ENCODE measurements around the gene ASTN2.

Gene ASTN2, protein sequence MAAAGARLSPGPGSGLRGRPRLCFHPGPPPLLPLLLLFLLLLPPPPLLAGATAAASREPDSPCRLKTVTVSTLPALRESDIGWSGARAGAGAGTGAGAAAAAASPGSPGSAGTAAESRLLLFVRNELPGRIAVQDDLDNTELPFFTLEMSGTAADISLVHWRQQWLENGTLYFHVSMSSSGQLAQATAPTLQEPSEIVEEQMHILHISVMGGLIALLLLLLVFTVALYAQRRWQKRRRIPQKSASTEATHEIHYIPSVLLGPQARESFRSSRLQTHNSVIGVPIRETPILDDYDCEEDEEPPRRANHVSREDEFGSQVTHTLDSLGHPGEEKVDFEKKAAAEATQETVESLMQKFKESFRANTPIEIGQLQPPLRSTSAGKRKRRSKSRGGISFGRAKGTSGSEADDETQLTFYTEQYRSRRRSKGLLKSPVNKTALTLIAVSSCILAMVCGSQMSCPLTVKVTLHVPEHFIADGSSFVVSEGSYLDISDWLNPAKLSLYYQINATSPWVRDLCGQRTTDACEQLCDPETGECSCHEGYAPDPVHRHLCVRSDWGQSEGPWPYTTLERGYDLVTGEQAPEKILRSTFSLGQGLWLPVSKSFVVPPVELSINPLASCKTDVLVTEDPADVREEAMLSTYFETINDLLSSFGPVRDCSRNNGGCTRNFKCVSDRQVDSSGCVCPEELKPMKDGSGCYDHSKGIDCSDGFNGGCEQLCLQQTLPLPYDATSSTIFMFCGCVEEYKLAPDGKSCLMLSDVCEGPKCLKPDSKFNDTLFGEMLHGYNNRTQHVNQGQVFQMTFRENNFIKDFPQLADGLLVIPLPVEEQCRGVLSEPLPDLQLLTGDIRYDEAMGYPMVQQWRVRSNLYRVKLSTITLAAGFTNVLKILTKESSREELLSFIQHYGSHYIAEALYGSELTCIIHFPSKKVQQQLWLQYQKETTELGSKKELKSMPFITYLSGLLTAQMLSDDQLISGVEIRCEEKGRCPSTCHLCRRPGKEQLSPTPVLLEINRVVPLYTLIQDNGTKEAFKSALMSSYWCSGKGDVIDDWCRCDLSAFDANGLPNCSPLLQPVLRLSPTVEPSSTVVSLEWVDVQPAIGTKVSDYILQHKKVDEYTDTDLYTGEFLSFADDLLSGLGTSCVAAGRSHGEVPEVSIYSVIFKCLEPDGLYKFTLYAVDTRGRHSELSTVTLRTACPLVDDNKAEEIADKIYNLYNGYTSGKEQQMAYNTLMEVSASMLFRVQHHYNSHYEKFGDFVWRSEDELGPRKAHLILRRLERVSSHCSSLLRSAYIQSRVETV (N-terminal part only)

GRCh38 chr9:117414906-117415331, at the start of gene ASTN2:
TSS of gene ASTN2 (minus strand) at chr9:117415057. CDS start at chr9:117414938, 119 bp downstream.
- no peak for DNase-seq (ENCODE audit: low spot score)
- in situ Hi-C loops (cut with MboI; ENCODE audit: low pct_unique_long_range_greater_than_20kb, low sequenced_read_pairs, unreplicated experiment): no loop called here
- TF ChIP-seq CTCF (IDR thresholded peaks at IDR 0.05; ENCODE audit: extremely low read depth, insufficient read depth, missing control alignments): no peak

GRCh38 chr9:117462861-117463260, 48.0 kb upstream of the ASTN2 start:
- TF ChIP-seq CTCF (IDR thresholded peaks at IDR 0.05; ENCODE audit: extremely low read depth, insufficient read depth, missing control alignments): no peak
- in situ Hi-C loops (cut with MboI; ENCODE audit: low pct_unique_long_range_greater_than_20kb, low sequenced_read_pairs, unreplicated experiment): no loop called here
- DNase-seq (ENCODE audit: low spot score): no peak

DNA sequence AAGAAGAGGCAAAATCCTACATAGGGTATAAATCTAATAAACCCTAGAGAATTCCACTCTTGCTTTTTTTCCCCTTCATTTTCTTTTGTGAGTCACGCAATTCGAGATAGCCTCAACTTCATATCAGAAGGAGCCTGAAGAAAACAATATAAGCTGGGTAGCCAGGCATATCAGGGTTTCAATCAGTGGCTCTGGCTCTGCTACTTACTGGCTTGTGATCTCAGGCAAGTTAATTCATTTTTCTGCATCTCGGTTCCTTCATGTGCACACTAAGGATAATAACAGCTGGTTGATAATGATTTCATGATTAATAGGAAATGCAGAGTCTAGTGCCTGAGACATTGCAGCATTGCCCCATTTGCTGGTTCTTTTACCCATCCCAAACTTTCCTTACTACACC, 46.5 kb upstream of the ASTN2 start:
- no peak for TF ChIP-seq CTCF (IDR thresholded peaks at IDR 0.05; ENCODE audit: extremely low read depth, insufficient read depth, missing control alignments)
- DNase-seq (ENCODE audit: low spot score): no peak
- in situ Hi-C loops (cut with MboI; ENCODE audit: low pct_unique_long_range_greater_than_20kb, low sequenced_read_pairs, unreplicated experiment): no loop called here

GRCh38 chr9:117460743-117461142, 45.9 kb upstream of the ASTN2 start:
- no peak for TF ChIP-seq CTCF (IDR thresholded peaks at IDR 0.05; ENCODE audit: extremely low read depth, insufficient read depth, missing control alignments)
- in situ Hi-C loops (cut with MboI; ENCODE audit: low pct_unique_long_range_greater_than_20kb, low sequenced_read_pairs, unreplicated experiment): no loop called here
- no peak for DNase-seq (ENCODE audit: low spot score)

DNA sequence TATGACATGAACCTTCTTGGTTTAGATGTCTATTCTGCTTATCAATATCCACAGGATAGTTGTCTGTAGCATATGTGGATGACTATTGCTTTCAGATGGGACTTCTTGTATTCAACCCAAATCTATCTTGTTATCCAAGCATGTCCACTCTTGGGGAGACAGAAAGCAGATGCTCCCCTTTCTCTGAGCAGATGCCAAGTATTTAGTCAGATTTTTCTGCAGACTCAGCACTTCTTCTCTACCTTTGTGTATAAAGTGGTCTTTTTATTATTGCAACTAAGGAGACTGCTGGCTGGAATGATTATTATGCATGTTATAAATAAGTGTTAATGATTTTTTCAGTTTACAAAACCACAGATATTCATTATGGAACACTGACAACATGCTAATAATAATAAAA, 45.1 kb upstream of the ASTN2 start:
- no peak for DNase-seq (ENCODE audit: low spot score)
- no peak for TF ChIP-seq CTCF (IDR thresholded peaks at IDR 0.05; ENCODE audit: extremely low read depth, insufficient read depth, missing control alignments)
- in situ Hi-C loops (cut with MboI; ENCODE audit: low pct_unique_long_range_greater_than_20kb, low sequenced_read_pairs, unreplicated experiment): no loop called here

DNA sequence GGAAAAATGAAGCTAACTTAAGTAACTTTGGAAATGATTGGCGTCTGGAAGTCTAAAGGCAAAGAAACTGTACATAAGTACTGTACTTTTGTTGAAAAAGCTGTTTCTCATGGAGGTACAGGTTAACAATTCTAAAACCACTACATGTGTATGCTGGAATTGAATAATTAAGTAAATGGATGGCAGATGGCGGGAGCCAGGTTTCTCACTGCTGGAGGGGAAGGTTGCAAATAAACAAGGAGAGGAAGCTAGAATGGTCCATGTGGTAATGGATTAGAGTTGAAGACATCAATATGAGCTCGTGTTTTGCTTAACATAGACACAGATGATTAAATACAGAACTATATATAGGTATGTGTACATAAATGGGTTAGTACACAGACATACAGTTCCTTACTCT, 43.2 kb upstream of the ASTN2 start:
- in situ Hi-C loops (cut with MboI; ENCODE audit: low pct_unique_long_range_greater_than_20kb, low sequenced_read_pairs, unreplicated experiment): no loop called here
- DNase-seq (ENCODE audit: low spot score): no peak
- no peak for TF ChIP-seq CTCF (IDR thresholded peaks at IDR 0.05; ENCODE audit: extremely low read depth, insufficient read depth, missing control alignments)

Measured in GM13977 (cell line).